ENCODE data around the gene CHRNA4.

DNA sequence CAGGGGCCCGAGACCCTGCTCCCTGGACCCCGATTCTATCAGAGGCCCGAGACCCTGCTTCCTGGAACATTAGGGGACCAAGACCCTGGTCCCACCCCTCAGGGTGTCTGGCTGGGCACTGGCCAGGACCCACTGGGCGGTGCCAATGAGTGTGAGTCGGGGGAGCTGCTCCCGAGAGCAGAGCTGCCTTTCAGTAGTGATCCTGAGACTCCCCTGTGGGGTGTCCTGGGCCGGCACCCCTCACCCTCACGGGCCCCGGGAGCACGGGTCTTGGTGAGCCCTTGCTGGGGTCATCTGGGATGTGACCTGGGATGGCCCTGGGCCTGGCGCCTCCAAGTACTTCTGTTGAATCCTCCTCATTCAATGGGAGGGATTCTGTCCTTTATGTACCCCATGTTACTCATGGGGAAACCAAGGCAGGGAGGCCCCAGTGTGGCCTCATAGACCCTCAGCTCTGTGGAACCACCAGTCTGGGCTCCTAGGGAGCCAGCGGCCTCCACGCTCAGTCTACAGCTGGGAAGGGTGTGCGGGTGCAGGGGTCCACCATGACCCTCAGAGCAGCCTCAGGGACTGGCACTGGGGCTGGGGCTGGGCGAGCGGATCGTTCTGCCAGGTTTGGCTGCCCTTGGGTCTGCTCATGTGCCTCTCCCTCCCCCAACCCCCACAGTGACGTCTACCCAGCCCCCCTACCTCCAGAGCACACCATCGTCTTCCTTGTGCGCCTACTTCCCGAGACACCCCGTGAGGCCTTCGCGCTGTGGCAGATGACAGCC is 42.6 kb downstream of the CHRNA4 start:
- TF ChIP-seq, protein P1, sequence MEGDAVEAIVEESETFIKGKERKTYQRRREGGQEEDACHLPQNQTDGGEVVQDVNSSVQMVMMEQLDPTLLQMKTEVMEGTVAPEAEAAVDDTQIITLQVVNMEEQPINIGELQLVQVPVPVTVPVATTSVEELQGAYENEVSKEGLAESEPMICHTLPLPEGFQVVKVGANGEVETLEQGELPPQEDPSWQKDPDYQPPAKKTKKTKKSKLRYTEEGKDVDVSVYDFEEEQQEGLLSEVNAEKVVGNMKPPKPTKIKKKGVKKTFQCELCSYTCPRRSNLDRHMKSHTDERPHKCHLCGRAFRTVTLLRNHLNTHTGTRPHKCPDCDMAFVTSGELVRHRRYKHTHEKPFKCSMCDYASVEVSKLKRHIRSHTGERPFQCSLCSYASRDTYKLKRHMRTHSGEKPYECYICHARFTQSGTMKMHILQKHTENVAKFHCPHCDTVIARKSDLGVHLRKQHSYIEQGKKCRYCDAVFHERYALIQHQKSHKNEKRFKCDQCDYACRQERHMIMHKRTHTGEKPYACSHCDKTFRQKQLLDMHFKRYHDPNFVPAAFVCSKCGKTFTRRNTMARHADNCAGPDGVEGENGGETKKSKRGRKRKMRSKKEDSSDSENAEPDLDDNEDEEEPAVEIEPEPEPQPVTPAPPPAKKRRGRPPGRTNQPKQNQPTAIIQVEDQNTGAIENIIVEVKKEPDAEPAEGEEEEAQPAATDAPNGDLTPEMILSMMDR (conservative IDR thresholded peaks at IDR 0.05; ENCODE audit: low read depth, low read length), result no peak
- TF ChIP-seq MAFK (IDR thresholded peaks at IDR 0.05; ENCODE audit: low read depth, low read length) (no peak), POLR2A (IDR thresholded peaks at IDR 0.05; ENCODE audit: low read depth, low read length) (no peak), FOS (IDR thresholded peaks at IDR 0.05; ENCODE audit: low read depth, low read length) (no peak)
- TF ChIP-seq, protein P2, sequence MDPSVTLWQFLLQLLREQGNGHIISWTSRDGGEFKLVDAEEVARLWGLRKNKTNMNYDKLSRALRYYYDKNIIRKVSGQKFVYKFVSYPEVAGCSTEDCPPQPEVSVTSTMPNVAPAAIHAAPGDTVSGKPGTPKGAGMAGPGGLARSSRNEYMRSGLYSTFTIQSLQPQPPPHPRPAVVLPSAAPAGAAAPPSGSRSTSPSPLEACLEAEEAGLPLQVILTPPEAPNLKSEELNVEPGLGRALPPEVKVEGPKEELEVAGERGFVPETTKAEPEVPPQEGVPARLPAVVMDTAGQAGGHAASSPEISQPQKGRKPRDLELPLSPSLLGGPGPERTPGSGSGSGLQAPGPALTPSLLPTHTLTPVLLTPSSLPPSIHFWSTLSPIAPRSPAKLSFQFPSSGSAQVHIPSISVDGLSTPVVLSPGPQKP (IDR thresholded peaks at IDR 0.05; ENCODE audit: borderline replicate concordance, low read depth, low read length), result no peak
